Thoracic aorta (tissue), 2 donors: ENCODE data around the gene EFCC1. TPM values are rescaled to one million over a fixed set of nuclear protein-coding genes. Genes with fewer than 3 reads are reported as not detected.

Experiments used
- ATAC-seq: fragments of 150-250 bp; one replicate; pipeline ENCODE4 v1.8.0; 2017; ENCODE audit warnings: low read depth; ENCODE audit not compliant: insufficient number of reproducible peaks, low FRiP score
- DNase-seq: peaks from one replicate; pipeline ENCODE4 v3.0.0-alpha.2; 2020; ENCODE audit warnings: low spot score
- H3K27ac ChIP-seq, 2 donors: fragments of 200-600 bp; sonication (generic); 1 replicate in 1 of 2; 2 replicates in 1 of 2; pipeline ENCODE4 v1.5.1; 2016; ENCODE audit warnings: mild to moderate bottlenecking in 2 of 2, moderate library complexity in 2 of 2
- H3K27me3 ChIP-seq: fragments of 200-600 bp; sonication (generic); replicated peaks from 2 replicates; pipeline ENCODE4 v1.6.0; 2016; ENCODE audit warnings: mild to moderate bottlenecking; ENCODE audit not compliant: insufficient read depth
- H3K36me3 ChIP-seq: fragments of 200-600 bp; sonication (generic); one replicate; pipeline ENCODE4 v1.5.1; 2016
- H3K4me1 ChIP-seq, 2 donors: fragments of 200-600 bp; sonication (generic); 1 replicate in 1 of 2; 2 replicates in 1 of 2; pipeline versions ENCODE4 v1.5.1 to v1.6.0; 2016; ENCODE audit warnings: low read depth in 2 of 2, mild to moderate bottlenecking in 1 of 2; ENCODE audit not compliant: control insufficient read depth in 1 of 2
- H3K4me3 ChIP-seq: fragments of 200-600 bp; sonication (generic); 2 replicates; pipeline ENCODE4 v1.5.1; 2016; ENCODE audit warnings: mild to moderate bottlenecking
- H3K9me3 ChIP-seq: fragments of 200-600 bp; sonication (generic); 2 replicates; pipeline ENCODE4 v1.5.1; 2016
- total RNA-seq, 2 donors: library from RNA; depleted of rRNA; stranded (reverse); fragments of >200 nt; gene quantifications; one replicate each; pipeline versions ENCODE4 v1.1.0 to v1.2.3, GENCODE V29; 2016
- TF ChIP-seq, protein P1 (sequence below): fragments of 200-600 bp; sonication (generic); IDR thresholded peaks from one replicate; pipeline ENCODE4 v1.5.1; 2019; ENCODE audit warnings: antibody characterized with exemption

Gene EFCC1
- total RNA-seq, 2 donors from 2014 or later: 1.4 TPM; not detected in 1

DNA sequence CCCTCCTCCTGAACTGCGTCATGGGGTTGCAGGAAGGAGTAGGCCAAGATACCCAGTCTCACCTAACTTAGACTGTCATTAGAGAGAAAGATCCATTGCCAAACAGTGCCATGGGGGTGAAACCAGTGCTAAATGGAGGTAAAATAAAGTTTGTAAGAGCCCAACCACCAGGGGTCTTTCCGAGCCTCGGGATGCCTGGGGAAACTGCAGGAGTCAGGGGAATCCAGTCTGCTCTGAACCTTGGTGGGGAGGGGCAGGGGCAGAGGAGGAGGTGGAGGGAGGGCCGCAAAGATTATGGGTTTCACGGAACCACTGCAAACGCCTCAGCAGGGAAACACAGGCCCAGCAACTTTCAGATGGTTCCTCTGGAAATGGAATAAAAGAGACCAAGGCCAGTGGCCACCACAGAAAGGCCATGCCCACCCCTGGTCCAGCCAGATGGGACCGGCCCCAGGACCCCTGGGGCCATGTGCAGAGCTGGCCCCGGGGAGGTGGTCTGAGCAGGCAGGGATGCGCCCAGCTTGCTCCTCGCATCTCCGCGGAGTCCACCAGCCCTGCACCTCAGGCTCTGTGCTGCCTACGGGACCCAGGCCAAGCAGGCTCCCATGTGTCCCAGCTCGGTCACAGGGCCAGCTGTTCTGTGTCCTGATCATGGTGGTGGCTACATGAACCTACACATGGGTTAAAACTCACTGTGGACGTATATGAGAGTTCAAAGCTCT lies 39.6 kb downstream of the EFCC1 start:
- ATAC-seq (no peak), DNase-seq (no peak)
- H3K36me3 ChIP-seq: no peaks in the 10 kb centered on the region
- H3K27ac ChIP-seq: no peak overlapping the region
- peaks cover 0 to 8% of the 10 kb centered on the region in 2 donors for H3K4me1 ChIP-seq
- no peaks in the 10 kb centered on the region for H3K9me3 ChIP-seq
- H3K27me3 ChIP-seq: no peaks in the 10 kb centered on the region
- no peak overlapping the region for H3K4me3 ChIP-seq
- TF ChIP-seq, protein P1, sequence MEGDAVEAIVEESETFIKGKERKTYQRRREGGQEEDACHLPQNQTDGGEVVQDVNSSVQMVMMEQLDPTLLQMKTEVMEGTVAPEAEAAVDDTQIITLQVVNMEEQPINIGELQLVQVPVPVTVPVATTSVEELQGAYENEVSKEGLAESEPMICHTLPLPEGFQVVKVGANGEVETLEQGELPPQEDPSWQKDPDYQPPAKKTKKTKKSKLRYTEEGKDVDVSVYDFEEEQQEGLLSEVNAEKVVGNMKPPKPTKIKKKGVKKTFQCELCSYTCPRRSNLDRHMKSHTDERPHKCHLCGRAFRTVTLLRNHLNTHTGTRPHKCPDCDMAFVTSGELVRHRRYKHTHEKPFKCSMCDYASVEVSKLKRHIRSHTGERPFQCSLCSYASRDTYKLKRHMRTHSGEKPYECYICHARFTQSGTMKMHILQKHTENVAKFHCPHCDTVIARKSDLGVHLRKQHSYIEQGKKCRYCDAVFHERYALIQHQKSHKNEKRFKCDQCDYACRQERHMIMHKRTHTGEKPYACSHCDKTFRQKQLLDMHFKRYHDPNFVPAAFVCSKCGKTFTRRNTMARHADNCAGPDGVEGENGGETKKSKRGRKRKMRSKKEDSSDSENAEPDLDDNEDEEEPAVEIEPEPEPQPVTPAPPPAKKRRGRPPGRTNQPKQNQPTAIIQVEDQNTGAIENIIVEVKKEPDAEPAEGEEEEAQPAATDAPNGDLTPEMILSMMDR: no peak

- peaks cover 0 to 9% of the 10 kb centered on the region in 2 donors for H3K4me1 ChIP-seq
- H3K27me3 ChIP-seq: no peaks in the 10 kb centered on the region
- H3K9me3 ChIP-seq: no peaks in the 10 kb centered on the region
- TF ChIP-seq, protein P1: no peak
- H3K36me3 ChIP-seq: no peaks in the 10 kb centered on the region
- DNase-seq: no peak
- H3K4me3 ChIP-seq: peak overlapping the region; percentile 56
- H3K27ac ChIP-seq: no peak overlapping the region
- ATAC-seq: no peak
These were observed 44.6 kb downstream of the EFCC1 start for GRCh38 chr3:129045675-129046036.

DNA sequence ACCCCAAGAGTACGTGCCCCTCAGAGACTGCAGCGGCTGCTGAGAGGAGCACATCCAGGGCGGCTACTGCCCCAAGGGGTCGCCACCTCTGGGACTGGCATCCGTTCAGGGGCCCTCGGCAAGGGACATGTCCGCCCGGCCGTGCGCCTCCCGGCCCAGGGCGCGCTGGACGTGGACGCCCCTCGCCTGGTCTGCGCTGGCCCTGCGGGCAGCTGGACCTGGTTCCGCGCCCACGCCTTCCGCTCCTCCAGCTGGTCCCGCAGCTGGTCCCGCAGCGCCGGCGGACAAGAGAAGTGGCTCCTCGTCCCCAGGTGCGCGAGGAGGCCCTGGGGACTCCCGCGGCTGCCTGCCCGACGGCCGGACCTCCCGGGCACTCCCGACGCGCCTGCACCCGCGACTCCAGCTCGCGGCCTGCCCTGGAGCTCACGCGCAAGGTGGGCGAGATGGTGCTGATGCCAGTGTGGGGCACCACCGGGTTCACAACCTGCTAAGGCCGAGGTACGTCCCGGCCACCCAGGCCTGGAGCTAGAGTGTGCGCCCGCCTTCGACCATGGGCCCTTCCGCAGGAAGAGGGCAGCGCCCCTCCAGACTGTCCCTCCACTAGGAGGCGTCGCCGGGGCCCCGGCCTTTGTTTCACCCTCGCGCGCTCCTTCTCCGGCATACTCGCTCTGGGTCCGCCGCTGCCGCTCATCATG lies 45.1 kb downstream of the EFCC1 start:
- Histone ChIP-seq H3K9me3 (no peaks in the 10 kb centered on the region), H3K4me3 (peak overlapping the region; percentile 56), H3K27me3 (no peaks in the 10 kb centered on the region), H3K27ac (no peak overlapping the region), H3K36me3 (no peaks in the 10 kb centered on the region), H3K4me1 (peaks cover 0 to 9% of the 10 kb centered on the region in 2 donors)
- TF ChIP-seq, protein P1: no peak
- DNase-seq: no peak
- no peak for ATAC-seq

GRCh38 chr3:129046732-129047552 lies 45.8 kb downstream of the EFCC1 start:
- TF ChIP-seq, protein P1: no peak
- Histone ChIP-seq H3K4me3 (no peak overlapping the region), H3K36me3 (no peaks in the 10 kb centered on the region), H3K27me3 (no peaks in the 10 kb centered on the region), H3K9me3 (no peaks in the 10 kb centered on the region), H3K27ac (no peak overlapping the region), H3K4me1 (peaks cover under 1 to 13% of the 10 kb centered on the region in 2 donors)
- DNase-seq (no peak), ATAC-seq (no peak)

DNA sequence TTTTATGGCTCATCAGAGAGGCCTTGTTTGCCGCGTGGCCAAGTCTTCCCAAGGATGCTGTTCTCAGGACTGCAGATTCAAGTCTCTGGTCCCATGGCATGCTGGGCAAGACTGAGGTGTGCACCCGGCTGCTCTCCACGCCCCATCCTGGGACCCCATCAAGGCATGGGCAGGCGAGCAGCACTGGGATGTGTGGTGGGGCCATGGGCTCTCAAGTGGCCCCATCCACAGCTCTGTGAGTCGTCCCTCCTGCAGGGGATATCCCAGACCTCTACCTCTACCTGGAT lies 46.4 kb downstream of the EFCC1 start:
- H3K27me3 ChIP-seq: no peaks in the 10 kb centered on the region
- no peak for ATAC-seq

More for the DNA sequence above, 46.4 kb downstream of the EFCC1 start:
- Histone ChIP-seq H3K4me1 (peaks cover 6 to 18% of the 10 kb centered on the region in 2 donors), H3K4me3 (no peak overlapping the region), H3K36me3 (no peaks in the 10 kb centered on the region), H3K9me3 (no peaks in the 10 kb centered on the region), H3K27ac (no peak overlapping the region)
- no peak for DNase-seq
- TF ChIP-seq, protein P1: no peak
